Tibial artery (tissue), 4 donors: Measurements from ENCODE around the gene CSNK1E.
"Not testable (repeated sequence)": the region's sequence is repeated elsewhere in the genome, so short reads cannot be mapped to it uniquely, and the experiment has no call there.

ENCODE experiments used
- DNase-seq, 2 donors: peaks; one replicate each; pipeline ENCODE4 v3.0.0-alpha.2; 2019
- H3K27ac ChIP-seq, 2 donors: fragments of 200-600 bp; sonication (generic) in 1 of 2; 1 replicate in 1 of 2; 2 replicates in 1 of 2; pipeline ENCODE4 v1.5.1; 2018 to 2019; ENCODE audit warnings: mild to moderate bottlenecking in 1 of 2
- H3K27me3 ChIP-seq, 2 donors: fragments of 200-600 bp; sonication (generic) in 1 of 2; one replicate each; pipeline versions ENCODE4 v1.5.1 to v1.6.0; 2016 to 2019
- H3K36me3 ChIP-seq, 3 donors: fragments of 200-600 bp; sonication (generic) in 2 of 3; one replicate each; pipeline ENCODE4 v1.5.1; 2016 to 2019; ENCODE audit warnings: mild to moderate bottlenecking in 2 of 3
- H3K4me1 ChIP-seq, 4 donors: fragments of 200-600 bp; sonication (generic) in 2 of 4; 1 replicate in 3 of 4; 2 replicates in 1 of 4; pipeline ENCODE4 v1.5.1; 2016 to 2019
- H3K4me3 ChIP-seq, 2 donors: fragments of 200-600 bp; sonication (generic) in 1 of 2; 1 replicate in 1 of 2; 2 replicates in 1 of 2; pipeline ENCODE4 v1.5.1; 2018 to 2019; ENCODE audit warnings: mild to moderate bottlenecking in 2 of 2
- H3K9me3 ChIP-seq, 3 donors: fragments of 200-600 bp; sonication (generic) in 1 of 3; one replicate each; pipeline ENCODE4 v1.5.1; 2016 to 2019
- CTCF ChIP-seq, 2 experiments: fragments of 200-600 bp in 1 of 2; fragments of 450-650 bp in 1 of 2; IDR thresholded peaks; one replicate each; pipeline ENCODE4 v1.5.1; 2017 to 2019; ENCODE audit warnings: antibody characterized with exemption in 2 of 2, mild to moderate bottlenecking in 1 of 2, moderate library complexity in 1 of 2
- intact Hi-C: fragments of 100-400 bp; cut with DNase I; formaldehyde crosslinking; loops from one replicate; pipeline ENCODE4 v1.15.0; 2023; ENCODE audit warnings: low total_unique reads

The CSNK1E gene

GRCh38 chr22:38347944-38348750 lies 30.9 kb upstream of the CSNK1E start:
- DNase-seq: peak in 1 of 2 donors; percentile 44
- no peak overlapping the region for H3K4me3 ChIP-seq
- no peaks in the 10 kb centered on the region for H3K36me3 ChIP-seq
- H3K27ac ChIP-seq: no peak overlapping the region
- TF ChIP-seq CTCF (IDR thresholded peaks at IDR 0.05): no peak
- peaks cover 0 to 4% (median 1%) of the 10 kb centered on the region in 4 donors for H3K4me1 ChIP-seq
- peaks cover 0 to 30% of the 10 kb centered on the region in 2 donors for H3K27me3 ChIP-seq
- H3K9me3 ChIP-seq: no peaks in the 10 kb centered on the region
- intact Hi-C loops: no loop called here

DNA sequence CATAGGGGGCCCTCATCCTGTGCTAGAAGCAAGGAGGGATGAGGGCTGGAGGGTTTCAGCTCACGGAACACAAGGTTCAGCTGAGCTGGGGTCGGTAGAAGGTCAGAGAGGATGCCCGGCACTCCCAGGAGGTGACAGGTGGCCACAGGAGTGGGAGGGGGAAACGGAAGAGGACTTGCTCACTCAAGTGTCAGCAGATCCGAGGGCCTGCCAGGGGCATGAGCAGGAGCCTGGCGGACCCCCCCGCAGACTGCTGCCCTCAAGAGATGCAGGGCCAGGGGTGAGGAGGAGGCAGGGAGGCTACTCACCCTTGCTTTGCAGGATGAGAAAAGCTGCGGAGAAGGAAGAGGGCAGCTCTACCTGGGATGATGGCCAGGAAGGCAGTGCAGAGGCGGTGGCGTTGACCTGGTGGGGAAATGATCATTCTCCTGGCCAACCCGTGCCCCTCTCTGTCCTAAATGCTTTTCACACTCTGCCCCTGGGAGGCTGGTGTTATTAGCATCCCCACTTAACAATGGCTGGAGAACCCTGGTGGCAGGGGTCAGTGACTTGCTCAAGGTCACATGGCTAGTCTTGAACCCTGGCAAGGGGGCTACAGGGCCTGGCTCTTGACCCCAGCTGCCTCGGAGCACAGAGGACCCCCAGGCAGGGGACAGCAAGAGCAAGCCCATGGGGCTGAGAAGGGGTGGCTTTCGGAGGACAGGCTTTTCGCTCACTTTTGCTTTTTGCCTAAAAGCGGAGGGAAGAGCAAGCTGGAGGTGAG lies 30.1 kb upstream of the CSNK1E start:
- no peak overlapping the region for H3K27ac ChIP-seq
- intact Hi-C loops: no loop called here

GRCh38 chr22:38346506-38346905 lies 29.3 kb upstream of the CSNK1E start:
- no peak overlapping the region for H3K4me3 ChIP-seq
- no peaks in the 10 kb centered on the region for H3K36me3 ChIP-seq
- H3K27ac ChIP-seq: no peak overlapping the region
- no peaks in the 10 kb centered on the region for H3K4me1 ChIP-seq
- intact Hi-C loops: no loop called here
- TF ChIP-seq CTCF (IDR thresholded peaks at IDR 0.05): no peak
- peak in 1 of 2 donors; percentile 62 for DNase-seq
- no peaks in the 10 kb centered on the region for H3K9me3 ChIP-seq
- H3K27me3 ChIP-seq: peaks cover 0 to 30% of the 10 kb centered on the region in 2 donors

More for the DNA sequence above, 30.1 kb upstream of the CSNK1E start:
- H3K27me3 ChIP-seq: peaks cover 0 to 30% of the 10 kb centered on the region in 2 donors
- peak in 1 of 2 donors; percentile 48 for DNase-seq
- TF ChIP-seq CTCF (IDR thresholded peaks at IDR 0.05): no peak
- H3K4me3 ChIP-seq: no peak overlapping the region
- no peaks in the 10 kb centered on the region for H3K9me3 ChIP-seq
- H3K4me1 ChIP-seq: no peaks in the 10 kb centered on the region
- no peaks in the 10 kb centered on the region for H3K36me3 ChIP-seq

GRCh38 chr22:38345782-38346181 lies 28.5 kb upstream of the CSNK1E start:
- no peak for TF ChIP-seq CTCF (IDR thresholded peaks at IDR 0.05)
- peak in 1 of 2 donors; percentile 35 for DNase-seq
- intact Hi-C loops: no loop called here

GRCh38 chr22:38339893-38340292 lies 22.7 kb upstream of the CSNK1E start:
- DNase-seq: peak in 1 of 2 donors; percentile 21

More at GRCh38 chr22:38345782-38346181, 28.5 kb upstream of the CSNK1E start:
- Histone ChIP-seq H3K9me3 (no peaks in the 10 kb centered on the region), H3K4me1 (no peaks in the 10 kb centered on the region), H3K4me3 (no peak overlapping the region), H3K36me3 (no peaks in the 10 kb centered on the region), H3K27ac (no peak overlapping the region), H3K27me3 (peaks cover 0 to 24% of the 10 kb centered on the region in 2 donors)

More at GRCh38 chr22:38339893-38340292, 22.7 kb upstream of the CSNK1E start:
- H3K4me1 ChIP-seq, H3K36me3 ChIP-seq, H3K9me3 ChIP-seq, intact Hi-C loops, H3K4me3 ChIP-seq, H3K27ac ChIP-seq: not testable (repeated sequence)
- H3K27me3 ChIP-seq: peaks cover 0 to 10% of the 10 kb centered on the region in 2 donors
